GM12872 (cell line): Measurements from ENCODE around the gene WDFY4.

ENCODE experiments used
- TF ChIP-seq, protein P1 (sequence below): IDR thresholded peaks from 3 replicates; pipeline ENCODE4 v1.5.1; 2011; ENCODE audit warnings: low read depth, mild to moderate bottlenecking, low read length, moderate library complexity; ENCODE audit not compliant: insufficient read depth

The WDFY4 gene

DNA sequence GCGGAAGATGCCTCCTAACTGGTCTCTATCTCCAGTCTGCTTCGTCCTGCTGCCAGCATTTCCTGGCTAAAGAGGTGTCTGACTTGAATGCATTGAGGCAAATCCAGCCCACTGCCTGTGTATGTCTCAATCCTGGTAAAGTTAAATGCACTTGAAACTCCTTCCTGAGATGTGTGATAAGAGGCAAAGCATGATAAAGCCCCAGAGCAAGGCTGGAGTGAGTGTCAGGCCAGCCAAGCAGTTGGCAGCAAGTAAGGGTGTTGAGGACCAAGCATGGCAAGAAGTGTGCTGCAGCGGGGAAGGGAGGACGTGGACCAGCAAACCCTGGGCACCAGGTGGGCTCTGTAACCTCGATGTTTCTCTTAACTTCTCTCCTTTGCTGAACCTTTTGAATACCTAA lies 225.9 kb downstream of the WDFY4 start:
- TF ChIP-seq, protein P1, sequence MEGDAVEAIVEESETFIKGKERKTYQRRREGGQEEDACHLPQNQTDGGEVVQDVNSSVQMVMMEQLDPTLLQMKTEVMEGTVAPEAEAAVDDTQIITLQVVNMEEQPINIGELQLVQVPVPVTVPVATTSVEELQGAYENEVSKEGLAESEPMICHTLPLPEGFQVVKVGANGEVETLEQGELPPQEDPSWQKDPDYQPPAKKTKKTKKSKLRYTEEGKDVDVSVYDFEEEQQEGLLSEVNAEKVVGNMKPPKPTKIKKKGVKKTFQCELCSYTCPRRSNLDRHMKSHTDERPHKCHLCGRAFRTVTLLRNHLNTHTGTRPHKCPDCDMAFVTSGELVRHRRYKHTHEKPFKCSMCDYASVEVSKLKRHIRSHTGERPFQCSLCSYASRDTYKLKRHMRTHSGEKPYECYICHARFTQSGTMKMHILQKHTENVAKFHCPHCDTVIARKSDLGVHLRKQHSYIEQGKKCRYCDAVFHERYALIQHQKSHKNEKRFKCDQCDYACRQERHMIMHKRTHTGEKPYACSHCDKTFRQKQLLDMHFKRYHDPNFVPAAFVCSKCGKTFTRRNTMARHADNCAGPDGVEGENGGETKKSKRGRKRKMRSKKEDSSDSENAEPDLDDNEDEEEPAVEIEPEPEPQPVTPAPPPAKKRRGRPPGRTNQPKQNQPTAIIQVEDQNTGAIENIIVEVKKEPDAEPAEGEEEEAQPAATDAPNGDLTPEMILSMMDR = no peak

DNA sequence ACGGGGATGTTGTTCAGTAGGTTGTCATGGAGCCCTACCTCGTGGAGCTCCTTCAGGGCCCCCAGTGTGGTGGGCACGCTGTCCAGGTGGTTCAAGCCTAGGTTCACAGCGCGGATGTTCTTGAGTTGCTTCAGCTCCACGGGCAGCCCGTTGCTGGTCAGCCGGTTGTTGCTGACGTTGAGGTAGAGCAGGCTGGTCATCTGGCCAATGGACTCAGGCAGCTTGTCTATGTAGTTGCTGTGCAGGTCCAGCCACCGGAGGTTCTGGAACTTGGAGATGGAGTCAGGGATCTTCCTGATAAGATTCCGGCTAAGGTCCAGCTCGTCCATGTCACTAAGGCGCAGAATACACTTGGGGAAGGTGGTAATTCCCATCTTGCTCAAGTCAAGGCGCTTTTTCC lies 229.0 kb downstream of the WDFY4 start:
- TF ChIP-seq, protein P1 = no peak

DNA sequence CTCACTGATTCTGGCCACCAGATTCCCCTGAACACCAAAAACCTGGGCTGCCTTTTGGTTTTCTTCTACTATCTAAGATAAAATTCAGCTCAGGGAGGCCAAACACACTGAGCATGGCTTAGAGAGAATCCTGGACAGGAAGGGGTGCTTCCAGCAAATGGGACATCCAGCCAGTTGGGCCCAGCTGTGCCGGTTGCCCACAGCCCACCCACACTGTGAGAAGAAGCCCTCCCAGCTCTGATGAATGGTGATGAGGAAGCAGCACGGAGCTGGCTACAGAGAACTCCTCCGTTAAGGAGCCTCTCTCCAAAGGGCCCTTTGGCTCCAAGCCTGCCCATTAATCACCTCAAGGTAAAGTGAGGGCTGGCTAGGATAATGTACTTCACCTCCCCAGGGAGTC lies 239.1 kb downstream of the WDFY4 start:
- TF ChIP-seq, protein P1 = no peak

DNA sequence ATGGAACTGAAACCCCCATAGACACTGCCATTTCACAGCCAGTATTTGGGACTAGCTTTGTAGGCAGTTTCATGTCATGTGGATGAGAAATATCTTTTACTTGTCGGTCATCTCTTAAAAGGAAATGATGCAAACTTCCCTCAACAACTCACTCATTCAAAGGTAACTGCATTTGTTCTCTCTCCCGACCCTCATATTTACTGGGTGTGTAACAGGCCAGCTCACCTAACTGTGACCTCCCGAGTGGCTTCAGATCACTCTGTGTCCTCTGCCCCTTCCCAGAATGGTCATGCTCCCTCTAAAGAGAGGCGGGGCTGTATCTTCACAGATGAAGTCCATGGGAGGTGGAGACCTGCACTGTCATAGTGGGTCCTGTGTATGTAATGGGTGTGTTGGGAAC lies 240.3 kb downstream of the WDFY4 start:
- TF ChIP-seq, protein P1 = no peak

DNA sequence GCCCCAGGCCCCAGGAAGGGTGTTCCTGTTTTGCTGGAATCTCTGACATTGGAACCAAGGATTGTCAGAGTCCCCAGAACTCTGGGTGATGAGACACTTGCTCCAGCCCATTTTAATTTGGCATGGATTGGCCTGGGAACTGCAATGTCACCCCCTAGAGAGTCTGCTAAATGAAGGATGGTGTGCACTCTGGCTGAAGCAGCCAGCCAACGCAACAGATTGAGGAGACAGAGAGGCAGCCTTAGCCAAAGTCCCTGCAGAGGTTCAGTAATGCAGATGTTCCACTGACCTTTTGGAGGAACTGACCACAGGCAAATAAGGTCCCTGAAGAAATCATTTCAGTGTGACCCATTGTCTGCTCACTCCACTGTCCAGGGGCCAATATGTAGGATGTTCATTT lies 241.6 kb downstream of the WDFY4 start:
- TF ChIP-seq, protein P1 = no peak

DNA sequence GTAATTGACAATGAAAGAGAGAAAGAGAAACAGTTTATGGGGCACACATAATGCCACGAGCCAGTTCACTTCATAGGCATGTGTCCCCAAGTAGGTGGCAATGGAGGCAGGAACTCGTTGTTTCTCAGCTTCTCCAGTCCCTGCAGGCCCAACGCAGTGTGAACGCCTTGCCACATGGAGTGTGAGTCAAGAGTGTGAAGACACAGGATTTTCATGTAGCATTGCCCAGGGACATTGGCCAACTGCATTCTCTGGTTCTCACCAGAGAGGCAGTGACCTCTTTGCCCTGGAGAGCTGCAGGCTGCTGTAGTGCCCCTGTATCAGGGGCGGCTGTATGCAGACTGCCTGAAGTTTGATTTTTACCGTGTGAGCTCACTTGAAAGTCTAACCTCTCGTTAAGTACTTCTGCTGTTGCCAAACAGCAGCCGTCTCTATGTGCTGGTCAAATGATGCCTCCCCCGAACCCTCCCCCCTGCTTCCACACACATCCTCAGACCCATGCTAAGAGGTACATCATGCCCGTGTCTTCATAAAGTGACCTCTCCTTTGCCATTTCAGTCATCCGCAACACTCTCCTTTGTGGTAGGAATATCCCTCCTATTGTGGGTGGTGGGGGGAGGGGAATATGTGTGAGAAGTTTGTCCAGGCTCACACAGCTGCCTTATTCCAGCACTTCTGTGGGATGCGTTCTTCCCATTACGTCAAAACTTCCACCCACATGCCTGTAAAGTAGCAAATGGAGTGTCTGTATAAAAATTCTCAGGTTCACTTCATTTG lies 242.3 kb downstream of the WDFY4 start:
- TF ChIP-seq, protein P1 = no peak

DNA sequence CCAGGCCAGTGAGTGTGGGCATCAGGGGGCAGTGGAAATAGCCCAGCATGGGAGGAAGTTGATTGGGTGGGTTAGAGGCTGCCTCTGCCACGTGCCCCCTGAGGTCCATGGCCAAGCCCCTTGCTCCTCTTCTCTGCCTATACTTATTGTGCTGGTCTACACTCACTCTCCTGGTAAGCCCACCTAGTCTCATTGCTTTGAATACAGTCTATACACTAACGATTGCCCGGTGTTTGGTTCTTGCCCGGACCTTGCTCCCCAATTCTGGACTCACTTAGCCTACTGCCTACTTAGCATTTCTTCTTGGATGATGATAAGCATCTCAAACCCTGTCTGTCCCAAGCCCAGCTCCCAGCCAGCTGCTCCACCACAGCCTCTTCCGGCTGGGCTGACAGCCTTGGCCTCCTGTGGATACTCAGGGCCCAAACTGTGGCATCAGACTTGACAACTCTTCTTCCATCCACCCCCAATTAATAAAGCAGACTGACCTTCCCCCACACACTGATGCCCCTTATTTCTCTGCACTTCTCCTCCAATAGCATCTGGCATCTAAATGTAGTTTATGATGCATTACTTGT lies 244.8 kb downstream of the WDFY4 start:
- TF ChIP-seq, protein P1 = no peak
